Measurements from ENCODE around the gene NDUFA13. TPM values are rescaled to one million over a fixed set of nuclear protein-coding genes. Genes with fewer than 3 reads are reported as not detected.

Gene NDUFA13
- total and polyA plus RNA-seq, 12 donors = 17.0 to 558 (median 326) TPM

DNA sequence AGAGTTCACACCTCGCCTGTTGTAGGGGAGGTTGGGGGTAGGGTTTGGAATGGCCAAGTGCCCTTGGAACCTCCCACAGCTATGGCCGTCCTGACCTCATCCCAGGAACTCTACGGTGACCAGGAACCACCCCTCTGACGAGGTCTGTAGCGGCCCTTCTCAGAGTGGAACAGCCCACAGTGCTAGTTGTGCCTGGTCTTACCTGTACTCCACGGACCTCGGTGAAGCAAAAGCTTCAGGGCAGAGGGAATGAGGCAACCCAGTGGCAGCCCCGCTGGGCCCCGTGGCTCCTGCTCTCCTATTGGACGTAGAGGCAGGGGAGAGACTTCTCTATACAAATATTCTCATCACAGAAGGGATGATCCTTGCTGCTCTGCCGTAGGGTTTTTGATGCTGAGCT is 7.8 kb upstream of the NDUFA13 start:
- H3K4me1 ChIP-seq (replicated peaks in 1 of 2) = no peaks in the 10 kb centered on the region
- WGBS, 4 donors = 86 to 92% (median 87%) methylated on average over 6 to 11 of the region's 11 CpGs
- H3K9me3 ChIP-seq (replicated peaks in 1 of 3) = no peaks in the 10 kb centered on the region
- intact Hi-C loops (cut with DNase I) = no loop called here
- H3K4me3 ChIP-seq = no peak overlapping the region
- no peaks in the 10 kb centered on the region for H3K27me3 ChIP-seq
- TF ChIP-seq, protein P1, sequence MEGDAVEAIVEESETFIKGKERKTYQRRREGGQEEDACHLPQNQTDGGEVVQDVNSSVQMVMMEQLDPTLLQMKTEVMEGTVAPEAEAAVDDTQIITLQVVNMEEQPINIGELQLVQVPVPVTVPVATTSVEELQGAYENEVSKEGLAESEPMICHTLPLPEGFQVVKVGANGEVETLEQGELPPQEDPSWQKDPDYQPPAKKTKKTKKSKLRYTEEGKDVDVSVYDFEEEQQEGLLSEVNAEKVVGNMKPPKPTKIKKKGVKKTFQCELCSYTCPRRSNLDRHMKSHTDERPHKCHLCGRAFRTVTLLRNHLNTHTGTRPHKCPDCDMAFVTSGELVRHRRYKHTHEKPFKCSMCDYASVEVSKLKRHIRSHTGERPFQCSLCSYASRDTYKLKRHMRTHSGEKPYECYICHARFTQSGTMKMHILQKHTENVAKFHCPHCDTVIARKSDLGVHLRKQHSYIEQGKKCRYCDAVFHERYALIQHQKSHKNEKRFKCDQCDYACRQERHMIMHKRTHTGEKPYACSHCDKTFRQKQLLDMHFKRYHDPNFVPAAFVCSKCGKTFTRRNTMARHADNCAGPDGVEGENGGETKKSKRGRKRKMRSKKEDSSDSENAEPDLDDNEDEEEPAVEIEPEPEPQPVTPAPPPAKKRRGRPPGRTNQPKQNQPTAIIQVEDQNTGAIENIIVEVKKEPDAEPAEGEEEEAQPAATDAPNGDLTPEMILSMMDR (IDR thresholded peaks at IDR 0.05) = no peak
- no peak for TF ChIP-seq POLR2A (IDR thresholded peaks at IDR 0.05)
- H3K36me3 ChIP-seq (replicated peaks in 1 of 2) = peaks cover 0 to 25% of the 10 kb centered on the region in 2 donors
- no peak overlapping the region for H3K27ac ChIP-seq
- no peak for DNase-seq

DNA sequence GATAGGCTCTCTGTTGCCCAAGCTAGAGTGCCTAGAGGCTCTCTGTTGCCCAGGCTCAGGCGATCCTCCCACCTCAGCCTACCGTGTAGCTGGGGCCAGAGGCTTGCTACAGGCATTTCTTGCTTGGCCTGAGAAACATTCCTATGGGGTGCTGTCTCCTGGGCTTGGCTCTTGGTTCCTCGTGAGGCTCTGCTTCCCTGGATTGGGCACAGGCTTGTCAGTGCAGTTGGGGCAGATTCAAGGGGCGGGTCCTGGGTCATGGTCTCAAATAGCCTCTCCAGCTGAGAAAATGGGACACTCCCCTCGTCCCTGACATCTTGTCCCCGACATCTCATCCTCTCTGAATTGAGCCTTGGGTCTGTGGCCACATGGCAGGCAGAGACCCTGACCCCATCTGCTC is 5.6 kb upstream of the NDUFA13 start:
- no peaks in the 10 kb centered on the region for H3K9me3 ChIP-seq (replicated peaks in 1 of 3)
- WGBS, 4 donors = 20 to 51% (median 27%) methylated on average over 2 to 6 of the region's 6 CpGs
- no peak overlapping the region for H3K4me3 ChIP-seq
- H3K27ac ChIP-seq = no peak overlapping the region
- H3K36me3 ChIP-seq (replicated peaks in 1 of 2) = peaks cover 0 to 18% of the 10 kb centered on the region in 2 donors
- intact Hi-C loops (cut with DNase I) = no loop called here
- peaks cover 0 to 2% of the 10 kb centered on the region in 2 donors for H3K4me1 ChIP-seq (replicated peaks in 1 of 2)
- TF ChIP-seq POLR2A (IDR thresholded peaks at IDR 0.05) = no peak
- TF ChIP-seq, protein P1 (IDR thresholded peaks at IDR 0.05) = no peak
- H3K27me3 ChIP-seq = no peaks in the 10 kb centered on the region
- DNase-seq = peak in 2 of 7 donors; percentile 59 to 61

DNA sequence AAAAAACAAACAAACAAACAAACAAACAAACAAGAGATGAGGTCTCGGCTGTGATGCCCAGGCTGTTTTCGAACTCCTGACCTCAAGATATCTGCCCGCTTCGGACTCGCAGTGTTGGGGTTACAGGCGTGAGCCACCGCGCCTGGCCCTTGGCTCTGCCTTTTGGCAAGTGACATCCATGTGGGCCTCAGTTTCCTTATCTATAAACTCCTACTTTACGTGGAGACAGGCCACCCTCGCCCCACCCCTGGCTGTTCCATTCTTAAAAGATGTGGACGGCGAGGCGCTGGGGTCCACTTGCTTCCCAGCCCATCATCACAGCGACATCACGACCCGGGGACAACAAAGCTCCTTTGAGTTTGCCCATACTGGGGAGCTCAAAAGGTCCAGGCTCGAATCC is 2.3 kb upstream of the NDUFA13 start:
- Histone ChIP-seq H3K27me3 (no peaks in the 10 kb centered on the region), H3K4me1 (replicated peaks in 1 of 2) (peaks cover 8 to 21% of the 10 kb centered on the region in 2 donors), H3K4me3 (no peak overlapping the region), H3K9me3 (replicated peaks in 1 of 3) (no peaks in the 10 kb centered on the region), H3K36me3 (replicated peaks in 1 of 2) (no peaks in the 10 kb centered on the region), H3K27ac (no peak overlapping the region)
- 81 to 83% (median 82%) methylated on average over 17 of the region's 17 CpGs for WGBS, 4 donors
- no peak for TF ChIP-seq POLR2A (IDR thresholded peaks at IDR 0.05)
- TF ChIP-seq, protein P1 (IDR thresholded peaks at IDR 0.05) = no peak
- DNase-seq = no peak
- intact Hi-C loops (cut with DNase I) = no loop called here

DNA sequence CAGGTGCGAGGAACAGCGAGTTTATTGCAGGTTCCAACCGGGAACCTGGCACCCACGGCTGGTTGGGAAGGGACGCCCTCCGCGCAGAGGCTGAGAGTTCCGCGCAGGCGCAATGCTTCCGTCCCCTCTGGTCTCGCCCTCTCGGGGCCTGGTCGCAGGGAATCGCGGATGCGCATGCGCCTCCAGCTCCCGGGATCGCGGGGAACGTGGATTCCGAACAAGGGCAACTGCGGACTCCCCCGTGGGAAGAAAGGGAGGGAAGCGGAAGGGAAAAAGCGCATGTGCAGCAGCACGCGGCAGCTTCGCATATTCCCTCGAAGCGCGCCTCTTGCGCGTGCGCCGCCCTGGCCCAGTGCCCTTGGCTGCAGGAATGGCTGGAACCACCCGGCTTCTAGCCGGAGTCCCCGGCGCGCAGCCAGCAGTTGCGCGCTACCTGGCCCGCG is 1.8 kb upstream of the NDUFA13 start:
- no peaks in the 10 kb centered on the region for H3K36me3 ChIP-seq (replicated peaks in 1 of 2)
- TF ChIP-seq, protein P1 (IDR thresholded peaks at IDR 0.05) = no peak
- no peak for TF ChIP-seq POLR2A (IDR thresholded peaks at IDR 0.05)
- peaks cover 8 to 21% of the 10 kb centered on the region in 2 donors for H3K4me1 ChIP-seq (replicated peaks in 1 of 2)
- DNase-seq = peak; percentile 69 to 89 (median 81)
- no peak overlapping the region for H3K27ac ChIP-seq
- intact Hi-C loops (cut with DNase I) = no loop called here
- WGBS, 4 donors = 11 to 26% (median 16%) methylated on average over 17 to 46 of the region's 46 CpGs
- H3K4me3 ChIP-seq = peak overlapping the region in 1 of 4 donors; percentile 16
- no peaks in the 10 kb centered on the region for H3K9me3 ChIP-seq (replicated peaks in 1 of 3)
- no peaks in the 10 kb centered on the region for H3K27me3 ChIP-seq
